ENCODE measurements around the gene PRSS57. TPM values are rescaled to one million over a fixed set of nuclear protein-coding genes. Genes with fewer than 3 reads are reported as not detected.

The PRSS57 gene
- total and polyA plus RNA-seq, 2 donors from 2014 or later: not detected

DNA sequence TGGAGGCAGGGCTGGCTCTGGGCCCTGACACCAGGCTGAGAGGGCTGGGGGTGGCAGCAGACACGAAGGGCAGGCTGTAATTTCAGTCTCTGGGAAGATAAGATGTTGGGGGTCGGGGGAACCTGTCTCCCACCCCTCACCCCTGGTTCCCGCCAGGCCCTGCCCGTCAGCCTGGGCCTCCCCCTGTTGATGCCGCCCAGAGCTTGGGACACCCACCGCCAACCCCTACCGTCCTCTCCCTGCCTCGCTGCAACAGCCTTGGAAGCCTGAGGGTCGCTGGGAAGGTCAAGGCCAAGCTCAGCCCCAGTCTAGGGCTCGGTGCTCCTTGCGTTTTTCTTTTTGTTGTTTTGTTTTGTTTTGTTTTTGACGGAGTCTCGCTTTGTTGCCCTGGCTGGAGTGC lies 28.0 kb upstream of the PRSS57 start:
- Histone ChIP-seq H3K36me3 (ENCODE audit: control insufficient read depth in 2 of 3, insufficient read depth in 3 of 3, low read length in 3 of 3) (no peaks in the 10 kb centered on the region), H3K27me3 (ENCODE audit: control insufficient read depth, insufficient read depth, low read length) (no peaks in the 10 kb centered on the region), H3K9me3 (ENCODE audit: control insufficient read depth in 2 of 3, insufficient read depth in 1 of 3, low read length in 3 of 3) (no peaks in the 10 kb centered on the region), H3K27ac (ENCODE audit: low read depth in 2 of 2, low read length in 2 of 2) (no peak overlapping the region), H3K4me3 (ENCODE audit: low read length in 3 of 3) (no peak overlapping the region), H3K4me1 (ENCODE audit: control insufficient read depth in 2 of 3, insufficient read depth in 2 of 3, low read depth in 1 of 3, low read length in 3 of 3) (peaks cover 0 to 13% (median 0%) of the 10 kb centered on the region in 3 donors), H3K9ac (ENCODE audit: low read length in 3 of 3) (no peak overlapping the region)
- no peak for DNase-seq
- intact Hi-C loops (cut with DNase I): no loop called here
- FAIRE-seq: no peak
- TF ChIP-seq, protein P1, sequence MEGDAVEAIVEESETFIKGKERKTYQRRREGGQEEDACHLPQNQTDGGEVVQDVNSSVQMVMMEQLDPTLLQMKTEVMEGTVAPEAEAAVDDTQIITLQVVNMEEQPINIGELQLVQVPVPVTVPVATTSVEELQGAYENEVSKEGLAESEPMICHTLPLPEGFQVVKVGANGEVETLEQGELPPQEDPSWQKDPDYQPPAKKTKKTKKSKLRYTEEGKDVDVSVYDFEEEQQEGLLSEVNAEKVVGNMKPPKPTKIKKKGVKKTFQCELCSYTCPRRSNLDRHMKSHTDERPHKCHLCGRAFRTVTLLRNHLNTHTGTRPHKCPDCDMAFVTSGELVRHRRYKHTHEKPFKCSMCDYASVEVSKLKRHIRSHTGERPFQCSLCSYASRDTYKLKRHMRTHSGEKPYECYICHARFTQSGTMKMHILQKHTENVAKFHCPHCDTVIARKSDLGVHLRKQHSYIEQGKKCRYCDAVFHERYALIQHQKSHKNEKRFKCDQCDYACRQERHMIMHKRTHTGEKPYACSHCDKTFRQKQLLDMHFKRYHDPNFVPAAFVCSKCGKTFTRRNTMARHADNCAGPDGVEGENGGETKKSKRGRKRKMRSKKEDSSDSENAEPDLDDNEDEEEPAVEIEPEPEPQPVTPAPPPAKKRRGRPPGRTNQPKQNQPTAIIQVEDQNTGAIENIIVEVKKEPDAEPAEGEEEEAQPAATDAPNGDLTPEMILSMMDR (IDR thresholded peaks at IDR 0.05; ENCODE audit: borderline replicate concordance, extremely low read depth, insufficient read depth): no peak

DNA sequence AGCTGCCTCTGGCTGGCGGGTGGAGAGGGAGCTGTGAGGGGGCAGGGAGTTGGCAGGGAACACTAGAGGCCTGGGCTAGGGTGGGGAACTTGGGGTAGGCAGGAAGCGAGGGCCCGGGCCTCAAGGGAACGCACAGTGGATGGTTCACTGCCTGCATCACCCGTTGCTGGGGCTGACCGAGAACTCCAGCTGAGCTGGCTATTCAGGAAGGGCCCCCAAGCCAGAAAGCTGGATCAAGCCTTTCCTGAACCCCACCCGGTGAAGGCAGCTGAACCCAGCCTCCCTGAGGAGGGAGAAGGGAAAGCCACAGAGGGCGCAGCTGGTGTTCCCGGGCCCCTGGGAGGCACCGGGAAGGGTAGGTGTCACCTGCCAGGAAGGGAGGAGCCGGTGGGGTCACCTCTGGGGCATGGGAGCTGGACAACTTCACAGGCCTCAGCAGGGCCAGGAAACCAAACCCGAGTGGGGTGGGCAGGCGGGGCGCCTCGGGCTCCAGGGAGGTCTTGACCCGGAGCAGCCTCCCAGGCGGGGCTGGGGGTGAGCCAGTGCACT lies 27.4 kb upstream of the PRSS57 start:
- no peak overlapping the region for H3K27ac ChIP-seq (ENCODE audit: low read depth in 2 of 2, low read length in 2 of 2)
- DNase-seq (peak; percentile 51 to 88 (median 73)), FAIRE-seq (no peak)
- no peaks in the 10 kb centered on the region for H3K36me3 ChIP-seq (ENCODE audit: control insufficient read depth in 2 of 3, insufficient read depth in 3 of 3, low read length in 3 of 3)
- no peaks in the 10 kb centered on the region for H3K9me3 ChIP-seq (ENCODE audit: control insufficient read depth in 2 of 3, insufficient read depth in 1 of 3, low read length in 3 of 3)
- intact Hi-C loops (cut with DNase I): no loop called here
- no peaks in the 10 kb centered on the region for H3K27me3 ChIP-seq (ENCODE audit: control insufficient read depth, insufficient read depth, low read length)
- TF ChIP-seq, protein P1 (IDR thresholded peaks at IDR 0.05; ENCODE audit: borderline replicate concordance, extremely low read depth, insufficient read depth): no peak
- no peak overlapping the region for H3K9ac ChIP-seq (ENCODE audit: low read length in 3 of 3)
- peaks cover 0 to 13% (median 0%) of the 10 kb centered on the region in 3 donors for H3K4me1 ChIP-seq (ENCODE audit: control insufficient read depth in 2 of 3, insufficient read depth in 2 of 3, low read depth in 1 of 3, low read length in 3 of 3)
- H3K4me3 ChIP-seq (ENCODE audit: low read length in 3 of 3): no peak overlapping the region

DNA sequence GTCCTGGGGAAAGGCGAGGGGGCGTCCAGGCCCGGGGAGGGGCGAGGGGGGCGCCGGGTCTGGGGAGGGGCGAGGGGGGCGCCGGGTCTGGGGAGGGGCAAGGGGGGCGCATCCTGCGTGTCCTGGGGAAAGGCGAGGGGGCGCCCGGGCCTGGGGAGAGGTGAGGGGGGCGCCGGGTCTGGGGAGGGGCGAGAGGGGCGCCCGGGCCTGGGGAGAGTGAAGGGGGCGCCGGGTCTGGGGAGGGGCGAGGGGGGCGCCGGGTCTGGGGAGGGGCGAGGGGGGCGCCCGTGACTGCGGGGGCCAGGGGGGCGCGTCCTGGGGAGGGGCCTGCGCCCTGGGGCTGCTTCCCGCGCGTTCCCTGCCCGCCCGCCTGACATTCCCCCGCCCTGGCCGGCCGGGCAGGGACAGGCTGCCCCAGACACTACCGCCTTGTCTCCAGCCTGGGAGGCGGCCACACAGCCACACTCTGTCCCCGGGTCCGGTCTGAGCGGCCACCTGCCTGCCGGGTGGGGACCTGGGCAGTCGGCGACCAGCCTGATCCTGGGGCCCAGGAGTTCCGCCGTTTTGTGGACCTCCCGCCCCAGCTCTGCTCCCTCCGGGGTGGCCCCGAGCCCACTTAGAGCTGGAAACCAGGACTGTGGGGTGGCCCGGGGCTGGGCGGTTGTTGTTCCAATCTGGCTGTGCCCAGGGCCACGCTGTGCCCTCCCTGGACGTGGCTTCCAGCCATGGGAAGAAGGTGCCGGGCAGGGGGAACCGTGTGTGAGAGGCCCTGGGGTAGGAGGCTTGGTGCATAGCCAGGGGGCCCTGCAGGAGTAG lies 25.3 kb upstream of the PRSS57 start:
- Histone ChIP-seq H3K4me1 (ENCODE audit: control insufficient read depth in 2 of 3, insufficient read depth in 2 of 3, low read depth in 1 of 3, low read length in 3 of 3) (peaks cover 0 to 12% (median 0%) of the 10 kb centered on the region in 3 donors), H3K9ac (ENCODE audit: low read length in 3 of 3) (no peak overlapping the region), H3K36me3 (ENCODE audit: control insufficient read depth in 2 of 3, insufficient read depth in 3 of 3, low read length in 3 of 3) (no peaks in the 10 kb centered on the region), H3K4me3 (ENCODE audit: low read length in 3 of 3) (no peak overlapping the region), H3K27ac (ENCODE audit: low read depth in 2 of 2, low read length in 2 of 2) (peak overlapping the region in 1 of 2 donors; percentile 43), H3K9me3 (ENCODE audit: control insufficient read depth in 2 of 3, insufficient read depth in 1 of 3, low read length in 3 of 3) (peaks cover 0 to under 1% (median 0%) of the 10 kb centered on the region in 3 donors), H3K27me3 (ENCODE audit: control insufficient read depth, insufficient read depth, low read length) (no peaks in the 10 kb centered on the region)
- TF ChIP-seq, protein P1 (IDR thresholded peaks at IDR 0.05; ENCODE audit: borderline replicate concordance, extremely low read depth, insufficient read depth): no peak
- DNase-seq (peak in 3 of 5 donors; percentile 72 to 79 (median 74)), FAIRE-seq (no peak)
- intact Hi-C loops (cut with DNase I): no loop called here

Measured in kidney (tissue), 14 donors.